HG02610 (cell line): ENCODE results near the gene MOB1A.
"Not testable (repeated sequence)": the region's sequence is repeated elsewhere in the genome, so short reads cannot be mapped to it uniquely, and the experiment has no call there.

ENCODE experiments used
- ATAC-seq: cut with Tn5 transposase; IDR thresholded peaks from one replicate; pipeline ENCODE4 v1.9.1; 2021; ENCODE audit warnings: mild to moderate bottlenecking, moderate library complexity; ENCODE audit not compliant: unreplicated experiment

The MOB1A gene

DNA sequence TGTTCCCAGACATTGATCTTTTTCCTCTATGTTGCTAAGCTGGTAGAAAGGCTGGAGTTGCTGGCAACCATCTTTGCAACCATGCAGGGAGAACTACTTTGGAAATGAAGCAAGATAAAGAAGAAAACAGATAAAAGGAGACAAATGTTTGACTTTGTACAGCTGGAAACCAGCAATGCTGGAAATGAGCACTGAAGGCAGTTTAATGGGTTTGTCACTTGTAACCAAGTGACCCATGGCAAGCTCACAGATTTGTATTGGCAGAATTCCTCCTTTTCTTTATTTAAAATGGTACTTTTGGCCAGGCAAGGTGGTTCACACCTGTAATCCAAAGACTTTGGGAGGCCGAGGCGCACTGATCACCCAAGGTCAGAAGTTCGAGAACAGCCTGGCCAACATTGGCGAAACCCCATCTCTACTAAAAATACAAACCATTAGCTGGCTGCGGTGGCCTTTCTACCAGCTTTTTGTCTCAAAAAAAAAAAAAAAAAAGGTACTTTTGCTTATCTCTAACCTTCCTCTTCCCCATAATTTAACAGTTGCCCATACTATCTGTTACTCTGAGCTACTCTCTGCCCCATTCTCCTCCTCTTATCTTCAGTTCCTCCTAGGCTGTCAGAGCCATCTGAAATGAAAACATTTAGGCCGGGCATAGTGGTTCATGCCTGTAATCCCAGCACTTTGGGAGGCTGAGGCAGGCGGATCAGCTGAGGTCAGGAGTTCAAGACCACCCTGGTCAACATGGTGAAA lies 28.9 kb downstream of the MOB1A start:
- no peak for ATAC-seq

DNA sequence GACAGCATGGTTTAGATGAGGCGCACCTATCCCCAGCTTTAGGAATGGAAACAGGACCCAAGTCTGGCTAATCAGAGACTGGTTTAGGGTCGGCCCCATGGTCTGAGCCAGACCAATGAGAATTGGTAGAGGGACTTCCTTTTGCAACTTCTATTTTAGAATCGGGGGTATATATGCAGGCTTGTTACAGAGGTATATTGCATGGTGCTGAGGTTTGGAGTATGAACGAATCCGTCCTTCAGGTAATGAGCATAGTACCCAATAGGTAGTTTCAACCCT lies 29.5 kb downstream of the MOB1A start:
- ATAC-seq: no peak

DNA sequence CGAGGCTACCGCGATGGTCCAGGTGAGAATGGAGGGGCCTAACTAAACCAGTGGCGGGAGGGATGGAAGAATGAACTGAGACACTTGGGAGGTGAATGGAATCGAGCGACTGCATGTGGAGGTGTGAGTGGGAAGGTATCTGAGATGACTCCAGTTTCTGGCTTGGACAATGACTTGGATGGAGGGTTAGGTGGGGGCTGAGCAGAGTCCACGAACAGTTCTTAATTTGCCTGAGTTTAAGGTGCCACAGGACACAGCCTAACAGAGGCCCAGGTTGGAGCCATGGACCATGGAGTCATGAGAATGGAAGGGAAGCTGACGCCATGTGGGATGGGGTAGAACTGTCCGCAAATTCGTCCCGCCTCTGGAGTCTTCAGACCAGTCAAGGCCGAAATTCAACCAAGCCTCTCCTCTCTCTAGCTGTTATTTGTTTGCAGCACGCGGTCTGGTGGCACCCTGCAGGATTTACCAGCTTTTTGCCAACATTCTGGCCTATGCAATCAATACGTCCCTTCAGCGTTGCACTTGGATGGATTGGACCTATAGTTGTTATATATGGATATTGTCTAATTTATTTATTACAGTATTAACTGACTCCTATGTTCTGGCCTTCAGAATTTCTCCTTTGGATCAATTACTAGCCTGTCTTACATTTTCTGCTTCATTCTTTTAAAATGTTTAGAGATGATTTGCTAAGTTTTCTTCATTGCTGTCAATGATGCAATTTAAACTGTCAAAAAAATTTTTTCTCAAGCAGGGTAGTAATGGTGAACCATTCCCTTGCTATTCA lies 30.0 kb downstream of the MOB1A start:
- no peak for ATAC-seq

DNA sequence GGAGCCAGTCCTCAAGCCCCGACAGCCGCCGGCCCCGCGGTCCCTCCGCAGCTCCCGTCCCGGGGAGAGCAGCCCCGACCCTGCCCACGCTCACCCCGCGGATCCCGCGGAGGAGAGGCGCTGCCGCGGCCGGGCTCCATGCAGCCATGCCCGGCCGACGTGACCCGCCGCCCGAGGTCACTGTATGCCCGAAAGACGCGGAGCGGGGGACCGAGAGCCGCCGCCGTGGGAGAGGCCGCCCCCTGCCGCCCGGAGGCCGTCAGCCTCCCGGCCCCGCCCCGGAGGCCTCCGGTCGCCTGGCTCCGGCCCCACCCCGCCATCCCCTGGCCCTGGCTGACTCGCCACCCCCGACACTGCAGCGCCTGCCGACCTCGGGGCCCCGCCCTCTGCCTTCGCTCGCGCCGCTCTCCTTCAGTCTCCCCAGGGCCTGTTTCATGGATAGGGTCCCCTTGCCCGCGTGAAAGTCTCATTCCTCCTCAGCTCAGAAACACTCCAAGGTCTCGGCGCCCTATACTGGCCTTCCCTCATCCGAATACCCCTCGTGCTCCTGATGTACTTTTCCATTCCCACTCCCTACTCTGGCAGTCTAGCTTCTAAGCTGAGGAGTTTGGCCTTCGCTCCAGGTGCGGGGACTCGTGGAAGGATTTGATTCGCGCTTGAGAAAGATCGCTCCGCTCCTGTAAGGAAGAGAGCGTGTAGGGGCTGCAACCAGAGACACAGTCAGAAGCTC lies 30.8 kb downstream of the MOB1A start, which contains the start of gene BOLA3:
TSS of gene BOLA3 (minus strand) at position 186 of the 730 bp plus-strand sequence. CDS start at position 148, 38 bp downstream.
- ATAC-seq: peak; percentile 95

DNA sequence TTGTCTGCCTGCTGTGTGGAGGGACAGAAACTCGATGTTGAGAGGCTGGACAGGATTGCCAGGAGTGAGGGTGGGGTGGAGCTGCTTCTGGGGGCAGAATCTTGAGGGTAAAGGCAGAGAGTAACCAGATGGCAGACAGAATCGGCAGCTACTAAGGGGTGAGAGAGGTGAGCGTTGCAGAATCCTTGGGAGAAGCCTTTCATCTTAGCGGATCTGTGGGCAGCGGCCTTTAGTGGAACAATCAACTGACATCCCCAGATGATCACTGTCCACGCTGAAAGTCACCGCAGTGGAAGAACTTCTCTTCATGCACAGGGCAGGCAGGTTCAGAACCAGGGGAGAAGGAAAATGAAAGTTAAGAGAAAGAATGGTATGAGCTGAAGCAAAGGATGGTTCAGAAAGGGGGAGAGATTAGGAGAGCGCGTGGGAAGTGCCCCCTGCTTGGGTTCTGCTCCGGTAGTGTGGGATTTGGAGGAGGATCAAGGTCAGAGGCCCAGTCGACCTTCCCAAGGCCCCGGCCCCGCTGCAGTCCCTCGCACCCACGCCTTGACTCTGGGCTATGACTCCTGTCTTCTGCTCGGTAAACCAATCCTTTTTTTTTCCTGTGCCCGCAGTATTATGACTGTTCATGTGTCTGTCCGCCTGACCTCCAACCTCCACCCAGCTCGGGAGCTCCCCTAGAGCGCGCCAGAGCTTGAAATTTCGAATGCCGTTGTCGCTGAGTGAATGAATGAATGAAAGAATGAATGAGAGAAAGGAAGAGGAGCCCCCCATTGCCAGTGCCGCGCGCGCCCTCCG lies 31.6 kb downstream of the MOB1A start:
- ATAC-seq: no peak

DNA sequence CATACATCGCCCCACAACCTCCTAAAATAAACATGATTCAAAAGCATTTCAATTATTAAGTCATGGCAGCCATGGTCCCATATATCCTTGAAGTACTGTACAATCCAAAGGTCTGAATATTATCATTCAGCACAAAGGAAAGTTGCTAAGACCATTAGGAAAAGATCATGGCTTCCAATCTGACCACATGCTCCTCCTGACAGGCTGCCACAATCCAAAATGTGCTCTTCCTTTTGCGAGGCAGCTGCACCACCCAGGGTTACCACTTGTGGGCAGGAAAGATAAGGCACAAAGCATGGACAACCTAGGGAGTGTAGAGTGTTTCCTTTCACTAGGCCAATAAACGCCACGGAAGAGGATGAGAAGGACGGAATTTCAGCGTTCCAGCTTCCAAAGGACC lies 36.3 kb downstream of the MOB1A start:
- ATAC-seq: no peak

DNA sequence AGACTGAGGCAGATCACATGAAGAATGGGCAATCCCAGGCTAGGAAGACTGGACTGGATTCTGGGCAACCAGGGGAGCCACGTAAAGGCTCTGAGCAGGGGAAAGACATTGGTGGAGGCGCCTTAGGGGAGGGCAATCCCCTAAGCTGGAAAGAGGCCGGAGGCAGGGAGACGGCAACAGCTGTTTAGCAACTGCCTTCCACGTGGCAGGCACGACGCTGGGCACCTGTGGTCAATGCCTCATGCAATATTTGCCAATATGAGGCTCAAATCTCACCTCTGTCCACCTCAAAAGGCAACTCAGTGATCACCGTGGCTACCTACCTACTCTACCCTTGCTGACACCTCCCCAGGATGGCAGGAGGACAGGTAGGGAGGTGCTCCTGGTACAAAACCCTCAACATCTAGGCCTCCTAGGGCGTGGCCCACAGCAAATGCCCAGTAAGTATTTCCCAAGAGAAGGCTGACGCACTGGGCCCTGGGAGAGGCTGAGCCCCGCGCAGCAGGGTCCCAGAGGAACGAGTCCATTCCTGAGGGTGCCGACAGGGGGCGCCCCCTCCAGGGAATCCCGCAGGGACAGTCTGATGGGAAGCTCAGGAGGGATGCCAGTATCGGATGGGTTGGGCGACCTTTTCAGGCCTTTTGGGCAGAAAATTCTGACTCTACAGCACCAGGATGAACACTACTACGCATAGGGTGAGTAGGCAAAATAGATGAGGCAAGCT lies 39.9 kb downstream of the MOB1A start:
- no peak for ATAC-seq

DNA sequence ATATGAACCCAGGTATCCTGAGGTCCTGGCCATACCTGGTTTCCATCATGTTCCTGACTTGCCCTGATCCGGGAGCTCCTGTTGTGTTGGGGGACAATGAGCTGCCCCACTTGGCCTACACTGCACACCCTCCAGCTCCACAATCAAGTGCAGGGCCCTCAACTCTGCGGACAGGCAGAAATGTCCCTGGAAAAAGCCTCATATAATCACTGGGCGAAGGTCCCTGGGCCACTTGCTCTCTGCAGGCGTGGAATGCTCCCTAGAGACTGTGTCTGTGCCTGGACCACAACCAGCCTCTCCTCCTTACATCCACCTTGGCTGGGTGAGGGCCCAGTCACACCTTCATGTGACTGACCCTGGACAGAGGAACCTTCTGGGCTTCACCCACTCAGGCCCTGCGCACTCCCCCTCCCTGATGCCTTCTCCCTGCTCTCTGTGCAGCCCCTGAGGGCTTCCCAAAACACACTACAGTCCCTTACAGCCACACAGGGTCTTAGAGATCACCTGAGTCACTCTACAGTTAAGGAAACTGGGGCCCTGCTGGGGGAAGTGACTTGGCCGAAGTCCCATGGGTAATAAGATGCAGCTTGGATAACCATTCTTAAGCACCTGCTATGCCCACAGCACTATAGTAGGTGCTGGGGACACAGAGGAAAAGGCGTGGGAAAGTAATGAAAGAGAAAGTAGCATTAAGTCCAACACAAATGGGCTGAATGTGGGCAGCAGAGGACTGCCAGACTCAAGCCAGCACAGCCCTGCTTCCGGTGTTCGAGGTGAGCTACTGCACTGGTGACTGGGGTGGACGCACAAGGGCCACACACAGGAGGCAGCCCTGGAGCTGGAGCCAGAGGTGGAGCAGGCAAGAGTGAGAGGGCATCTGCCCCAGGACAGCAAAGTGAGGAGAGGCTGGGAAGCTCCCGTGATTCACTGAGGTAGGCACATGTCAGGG lies 40.8 kb downstream of the MOB1A start:
- ATAC-seq: no peak

DNA sequence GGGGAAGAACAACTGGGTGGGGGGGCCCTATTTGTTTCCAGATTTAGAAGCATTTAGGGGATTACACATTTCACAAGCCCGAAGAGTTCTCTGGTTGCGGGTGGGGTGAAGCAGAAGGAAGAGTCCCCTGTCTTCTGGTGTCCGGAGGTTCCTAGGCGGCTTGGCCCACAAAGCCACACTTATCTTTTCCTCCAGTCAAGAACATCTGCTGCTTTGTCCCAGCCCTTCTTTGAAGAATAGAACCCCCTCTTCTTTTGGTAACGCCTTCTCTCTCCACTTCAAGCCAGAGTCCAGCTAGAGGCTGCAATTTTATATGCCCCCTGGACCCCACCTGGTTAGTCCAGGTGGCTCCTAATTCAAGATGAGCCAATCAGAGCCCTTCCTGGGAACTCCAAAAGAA lies 46.8 kb downstream of the MOB1A start:
- no peak for ATAC-seq

DNA sequence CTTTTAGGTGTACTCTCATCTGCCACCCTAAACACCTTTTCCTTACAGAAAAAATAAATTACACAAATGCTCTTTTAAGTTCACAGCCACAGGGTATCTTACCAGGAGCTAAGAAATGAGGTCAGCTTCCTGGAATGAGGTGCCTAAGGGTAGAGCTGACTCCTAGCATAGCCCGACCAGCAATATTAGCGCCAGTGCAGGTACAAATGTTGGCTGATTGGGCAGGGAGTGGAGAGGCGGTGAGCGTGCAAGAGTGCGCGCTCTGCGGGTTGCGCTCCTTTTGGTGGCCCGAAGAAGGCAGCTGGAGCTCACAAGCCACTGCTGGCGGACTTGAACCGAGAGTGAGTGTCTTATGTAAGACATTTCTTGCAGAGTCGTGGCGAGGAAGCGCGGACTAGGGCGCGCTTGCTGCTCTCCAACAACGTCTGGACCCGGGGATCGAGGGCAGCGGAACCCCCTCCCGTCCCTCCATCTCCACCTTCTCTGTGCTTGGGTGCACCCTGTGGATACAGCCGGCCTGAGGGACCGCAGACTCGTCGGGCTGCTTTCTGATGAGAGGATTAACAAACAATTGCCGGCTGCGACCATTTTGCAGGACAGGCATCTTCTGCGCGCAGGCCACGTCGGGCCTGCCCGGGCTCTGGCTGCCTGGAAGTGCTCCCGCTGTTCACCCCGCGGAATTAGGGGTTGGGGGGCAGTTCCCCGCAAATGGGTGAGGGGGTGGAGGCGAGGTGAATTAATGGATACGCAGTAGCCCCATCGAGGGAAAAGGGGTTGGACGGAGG lies 48.3 kb downstream of the MOB1A start:
- no peak for ATAC-seq

DNA sequence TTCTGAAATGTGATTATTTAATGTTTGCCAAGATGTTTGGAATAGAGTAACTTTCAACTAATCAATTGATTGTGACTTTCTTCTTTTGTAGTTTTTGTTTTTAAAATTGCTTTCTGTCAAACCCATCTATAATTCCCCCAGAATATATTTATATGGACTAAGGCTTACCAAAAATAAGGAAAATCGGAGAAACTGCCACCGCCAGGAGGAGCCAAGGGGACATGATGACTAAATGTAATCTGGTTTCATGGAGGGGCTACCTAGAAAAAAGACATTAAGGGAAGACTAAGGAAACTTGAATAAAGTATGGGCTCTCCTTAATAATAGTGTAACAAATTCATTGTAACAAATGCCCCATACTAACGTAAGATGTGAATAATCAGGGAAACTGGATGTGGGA lies 50.5 kb downstream of the MOB1A start:
- ATAC-seq: no peak

DNA sequence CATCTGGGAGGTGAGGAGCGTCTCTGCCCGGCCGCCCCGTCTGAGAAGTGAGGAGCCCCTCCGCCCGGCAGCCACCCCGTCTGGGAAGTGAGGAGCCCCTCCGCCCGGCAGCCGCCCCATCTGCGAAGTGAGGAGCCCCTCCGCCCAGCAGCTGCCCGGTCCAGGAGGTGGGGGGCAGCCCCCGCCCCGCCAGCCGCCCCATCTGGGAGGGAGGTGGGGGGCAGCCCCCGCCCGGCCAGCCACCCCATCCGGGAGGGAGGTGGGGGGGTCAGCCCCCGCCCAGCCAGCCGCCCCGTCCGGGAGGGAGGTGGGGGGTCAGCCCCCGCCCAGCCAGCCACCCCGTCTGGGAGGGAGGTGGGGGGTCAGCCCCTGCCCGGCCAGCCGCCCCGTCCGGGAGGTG lies 54.7 kb downstream of the MOB1A start:
- ATAC-seq: not testable (repeated sequence)

DNA sequence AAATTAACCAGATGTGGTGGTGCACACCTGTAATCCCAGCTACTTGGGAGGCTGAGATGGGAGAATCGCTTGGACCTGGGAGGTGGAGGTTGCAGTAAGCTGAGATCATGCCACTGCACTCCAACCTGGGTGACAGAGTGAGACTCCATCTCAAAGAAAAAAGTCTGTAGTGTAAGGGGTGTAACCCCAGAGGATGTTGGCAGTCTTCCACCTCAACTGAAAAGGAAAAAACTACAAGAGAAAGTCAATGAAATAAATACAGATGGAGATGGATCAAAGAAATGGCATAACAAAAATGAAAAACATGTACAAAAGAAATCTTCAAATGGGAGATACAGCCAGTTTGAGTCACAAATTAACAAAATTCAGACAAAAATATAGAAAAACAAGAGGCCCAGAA lies 56.8 kb downstream of the MOB1A start:
- not testable (repeated sequence) for ATAC-seq

DNA sequence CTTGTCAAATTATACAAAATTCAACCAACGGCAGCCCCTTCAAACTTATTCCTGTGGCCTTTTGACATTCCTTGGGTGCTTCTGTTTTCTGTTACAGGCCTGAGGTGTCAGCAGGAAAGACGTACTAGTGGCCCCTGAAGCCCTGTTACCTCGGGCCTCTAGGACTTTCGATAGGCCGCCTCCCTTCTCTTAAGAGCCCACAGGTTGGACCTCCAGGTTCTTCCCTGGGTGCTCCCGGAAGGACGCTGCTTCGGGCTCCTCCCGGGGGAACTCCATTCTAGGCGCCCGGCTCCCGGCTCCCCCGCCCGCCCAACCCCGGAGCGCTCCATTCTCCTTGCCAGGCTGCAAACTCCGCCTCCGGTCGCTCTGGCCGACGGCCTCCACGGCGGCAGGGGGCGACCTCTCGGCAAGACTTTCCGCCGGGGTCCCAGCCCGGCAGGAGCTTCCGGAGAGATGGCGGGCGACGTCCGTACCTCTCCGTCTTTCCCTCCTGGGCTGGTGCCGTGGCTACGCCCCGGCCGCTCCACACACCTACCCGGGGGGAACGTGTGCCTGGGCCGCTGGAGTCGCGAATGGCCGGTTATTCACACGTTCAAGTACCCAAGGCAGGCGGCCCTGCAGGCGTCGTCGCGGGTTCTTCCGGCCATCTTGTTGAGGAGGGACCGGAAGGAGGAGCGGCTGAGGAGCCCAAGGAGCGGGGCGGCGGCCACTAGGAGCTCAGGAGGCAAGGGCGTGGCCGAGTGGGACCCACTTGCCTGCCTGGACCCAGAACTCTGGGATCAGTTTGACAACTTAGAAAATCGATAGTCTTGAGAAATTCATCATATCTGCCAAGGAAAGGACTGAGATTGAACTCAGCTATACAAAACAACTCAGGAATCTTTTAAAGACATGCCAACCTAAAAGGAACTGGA lies 58.5 kb downstream of the MOB1A start:
- peak; percentile 97 for ATAC-seq

DNA sequence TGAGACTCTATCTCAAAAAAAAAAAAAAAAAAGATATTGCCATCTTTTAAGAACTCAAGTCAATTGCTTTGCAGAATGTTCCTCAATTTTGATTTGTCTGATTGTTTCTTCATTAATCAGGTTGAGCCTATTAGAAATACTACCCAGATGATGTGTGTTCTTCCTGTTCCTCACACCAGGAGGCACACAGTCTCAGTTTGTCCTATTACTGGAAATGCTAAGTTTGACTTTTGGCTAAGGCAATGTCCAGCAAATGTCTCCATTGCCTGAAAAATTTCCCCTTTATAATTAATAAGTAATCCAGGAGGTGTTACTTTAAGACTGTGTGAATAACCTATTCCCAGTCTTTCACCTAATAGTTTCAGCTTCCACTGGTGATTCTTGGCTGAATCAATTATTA lies 59.3 kb downstream of the MOB1A start:
- no peak for ATAC-seq

DNA sequence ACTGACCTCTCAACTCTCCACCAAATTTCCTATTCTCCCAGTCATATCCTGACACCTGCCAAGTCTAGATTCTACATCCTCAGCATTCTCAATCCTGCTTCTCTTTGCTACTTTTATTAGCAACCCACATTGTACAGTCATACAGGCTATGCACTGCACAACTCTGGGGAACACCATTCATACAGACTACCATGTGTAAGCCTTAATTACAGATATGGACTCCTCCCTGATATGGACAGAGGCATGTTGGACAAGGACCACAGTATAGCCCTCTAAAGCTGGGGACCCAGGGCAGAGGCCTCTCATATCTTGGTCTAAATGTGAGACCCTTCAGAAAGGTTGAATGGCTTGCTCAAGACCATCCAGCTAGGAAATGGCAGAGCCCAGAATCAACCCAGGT lies 67.3 kb downstream of the MOB1A start:
- no peak for ATAC-seq

DNA sequence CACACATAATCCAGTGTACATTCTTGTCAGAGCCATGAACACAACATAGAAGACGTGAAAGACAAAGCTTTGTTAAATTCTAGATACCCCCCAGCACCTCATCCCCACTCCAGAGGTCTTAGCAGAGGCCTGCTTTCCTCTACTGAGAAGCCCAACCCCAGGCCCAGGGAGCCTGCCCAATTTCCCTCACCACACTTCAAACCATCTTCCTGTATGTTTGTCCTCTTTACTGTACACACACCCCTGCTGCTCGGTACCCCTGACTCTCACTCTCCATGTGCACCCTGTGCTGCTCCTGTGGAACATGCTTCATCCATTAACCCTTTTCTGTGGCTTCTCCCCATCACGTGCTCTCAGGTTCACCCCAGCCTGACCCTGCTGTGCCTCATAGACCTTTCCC lies 68.1 kb downstream of the MOB1A start:
- no peak for ATAC-seq
